CD4-positive, alpha-beta T cell treated with Interleukin-6 for 4 hours (primary cell): ENCODE data around the gene PIGZ.
A peak's percentile ranks its signal among the peaks of the same experiment; 100 is the strongest.
"Not testable (repeated sequence)": the region's sequence is repeated elsewhere in the genome, so short reads cannot be mapped to it uniquely, and the experiment has no call there.

Experiments used
- DNase-seq: peaks from one replicate; pipeline ENCODE4 v3.0.0-alpha.2; 2020; ENCODE audit warnings: mixed read lengths

The PIGZ gene

DNA sequence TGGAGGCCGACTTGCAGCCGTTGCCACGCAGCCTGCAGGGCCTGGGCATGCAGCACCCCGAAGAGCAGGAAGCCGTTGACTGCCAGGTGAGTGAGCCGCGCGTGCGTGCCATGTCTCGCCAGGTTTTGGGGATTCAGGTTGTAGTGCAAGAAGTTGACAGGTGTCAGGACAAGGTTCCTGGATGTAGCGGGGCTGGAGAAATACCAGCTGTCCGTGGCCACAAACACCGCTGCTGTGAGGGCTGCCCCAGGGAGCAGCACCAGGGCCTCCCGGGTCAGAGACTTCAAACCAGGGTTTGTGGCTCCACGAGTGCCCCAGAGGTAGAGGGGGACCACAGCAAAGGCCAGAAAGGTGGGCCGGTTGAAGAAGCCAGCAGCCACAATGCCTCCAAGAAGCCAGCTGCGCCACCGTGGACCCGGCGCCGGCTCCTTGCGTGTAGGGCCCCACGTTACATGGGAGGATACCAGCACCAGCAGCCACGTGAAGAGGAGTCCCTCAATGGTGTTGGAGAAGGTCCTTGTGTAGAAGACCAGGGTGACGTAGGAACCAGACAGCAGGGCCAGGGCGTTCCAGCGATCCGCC is 20.7 kb downstream of the PIGZ start:
- no peak for DNase-seq

DNA sequence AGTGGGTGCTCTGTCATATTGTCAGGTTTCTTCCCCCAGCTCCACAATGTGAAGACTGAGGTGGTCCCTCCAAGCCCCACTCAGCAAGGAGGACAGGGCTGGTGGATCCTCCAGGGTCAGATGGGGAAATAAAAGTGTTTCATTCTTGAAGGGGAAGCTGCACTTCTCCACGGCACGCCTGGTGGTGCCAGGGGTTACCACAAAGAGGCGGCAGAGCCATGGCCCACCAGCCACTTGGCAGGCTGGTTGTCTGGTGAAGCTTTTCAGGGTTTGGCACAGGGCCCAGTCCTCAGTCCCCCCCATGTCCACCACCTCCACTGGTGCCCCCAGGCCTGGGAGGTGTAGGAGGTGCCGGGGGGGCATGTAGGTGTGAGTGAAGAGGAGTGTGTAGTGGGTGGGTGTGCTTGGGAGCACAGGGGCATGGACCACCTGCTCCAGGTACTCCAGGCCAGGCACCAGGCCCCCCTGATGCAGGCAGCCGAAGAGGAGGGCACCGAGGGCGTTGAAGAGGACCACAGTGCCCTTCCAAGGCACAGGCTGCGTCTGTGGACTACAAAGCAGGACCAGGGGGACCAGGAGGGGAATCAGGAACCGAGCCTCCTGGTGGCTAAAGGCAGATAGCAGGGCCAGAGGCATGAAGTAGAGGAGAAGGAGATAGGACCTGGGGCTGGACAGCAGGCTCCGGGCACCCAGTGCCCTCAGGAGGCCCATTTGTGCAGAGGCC is 21.3 kb downstream of the PIGZ start:
- DNase-seq: no peak

DNA sequence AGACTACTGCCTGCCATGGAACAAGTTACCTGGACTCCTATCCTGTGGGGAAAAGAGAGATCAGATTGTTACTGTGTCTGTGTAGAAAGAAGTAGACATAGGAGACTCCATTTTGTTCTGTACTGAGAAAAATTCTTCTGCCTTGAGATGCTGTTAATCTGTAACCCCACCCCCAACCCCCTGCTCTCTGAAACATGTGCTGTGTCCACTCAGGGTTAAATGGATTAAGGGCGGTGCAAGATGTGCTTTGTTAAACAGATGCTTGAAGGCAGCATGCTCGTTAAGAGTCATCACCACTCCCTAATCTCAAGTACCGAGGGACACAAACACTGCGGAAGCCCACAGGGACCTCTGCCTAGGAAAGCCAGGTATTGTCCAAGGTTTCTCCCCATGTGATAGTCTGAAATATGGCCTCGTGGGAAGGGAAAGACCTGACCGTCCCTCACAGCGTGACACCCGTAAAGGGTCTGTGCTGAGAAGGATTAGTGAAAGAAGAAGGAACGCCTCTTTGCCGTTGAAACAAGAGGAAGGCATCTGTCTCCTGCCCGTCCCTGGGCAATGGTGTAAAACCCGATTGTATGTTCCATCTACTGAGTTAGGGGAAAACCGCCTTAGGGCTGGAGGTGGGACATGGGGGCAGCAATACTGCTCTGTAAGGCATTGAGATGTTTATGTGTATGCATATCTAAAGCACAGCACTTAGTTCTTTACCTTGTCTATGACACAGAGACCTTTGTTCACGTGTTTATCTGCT is 24.4 kb downstream of the PIGZ start:
- not testable (repeated sequence) for DNase-seq

DNA sequence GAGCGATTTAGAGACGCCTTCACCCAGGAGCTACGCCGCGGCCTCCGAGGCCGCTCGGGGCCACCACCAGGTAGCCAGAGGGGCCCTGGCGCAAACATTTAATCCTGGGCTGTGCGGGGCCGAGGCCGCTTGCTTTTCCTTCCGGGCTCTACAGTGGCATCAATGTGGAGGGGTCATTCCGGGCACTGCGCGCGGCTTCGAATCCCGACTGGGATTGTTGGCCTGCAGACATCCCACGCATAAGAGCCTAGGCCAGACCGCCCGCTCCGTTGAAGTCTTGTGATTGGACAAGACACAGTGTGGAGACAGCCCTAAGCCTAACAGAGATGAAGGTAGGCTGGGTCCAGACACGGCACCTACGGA is 25.7 kb downstream of the PIGZ start:
- no peak for DNase-seq

DNA sequence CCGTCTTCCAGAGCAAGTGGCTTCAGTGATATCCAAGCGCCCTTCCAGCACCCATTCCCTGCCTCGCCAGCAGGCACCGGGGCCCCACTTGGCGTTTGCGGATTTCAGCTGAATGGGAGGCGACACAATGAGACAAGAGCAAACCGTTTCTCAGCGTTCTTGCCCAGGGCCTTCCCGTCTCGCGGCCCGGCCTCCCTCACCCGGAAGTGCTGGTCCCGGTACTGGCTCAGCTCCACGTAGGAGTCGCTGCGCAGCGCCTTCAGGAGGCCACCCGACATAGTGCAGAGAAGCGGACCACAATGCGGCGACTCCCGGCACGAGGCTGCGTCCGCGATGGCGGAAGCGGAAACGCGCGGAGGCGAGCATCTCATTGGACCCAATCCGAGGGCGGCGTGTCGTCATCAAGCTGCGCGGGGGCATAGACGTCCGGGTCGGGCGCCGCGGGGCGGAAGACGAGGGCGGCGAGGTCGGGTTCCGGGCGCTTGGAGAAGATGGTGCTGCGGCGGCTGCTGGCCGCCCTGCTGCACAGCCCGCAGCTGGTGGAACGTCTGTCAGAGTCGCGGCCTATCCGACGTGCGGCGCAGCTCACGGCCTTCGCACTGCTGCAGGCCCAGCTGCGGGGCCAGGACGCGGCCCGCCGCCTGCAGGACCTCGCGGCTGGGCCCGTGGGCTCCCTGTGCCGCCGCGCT is 26.3 kb downstream of the PIGZ start, which contains the start of gene NCBP2:
Gene NCBP2 (minus strand): TSS at position 303 of the 689 bp plus-strand sequence. CDS start 25 bp downstream, at position 278.
- peak; percentile 99 for DNase-seq

DNA sequence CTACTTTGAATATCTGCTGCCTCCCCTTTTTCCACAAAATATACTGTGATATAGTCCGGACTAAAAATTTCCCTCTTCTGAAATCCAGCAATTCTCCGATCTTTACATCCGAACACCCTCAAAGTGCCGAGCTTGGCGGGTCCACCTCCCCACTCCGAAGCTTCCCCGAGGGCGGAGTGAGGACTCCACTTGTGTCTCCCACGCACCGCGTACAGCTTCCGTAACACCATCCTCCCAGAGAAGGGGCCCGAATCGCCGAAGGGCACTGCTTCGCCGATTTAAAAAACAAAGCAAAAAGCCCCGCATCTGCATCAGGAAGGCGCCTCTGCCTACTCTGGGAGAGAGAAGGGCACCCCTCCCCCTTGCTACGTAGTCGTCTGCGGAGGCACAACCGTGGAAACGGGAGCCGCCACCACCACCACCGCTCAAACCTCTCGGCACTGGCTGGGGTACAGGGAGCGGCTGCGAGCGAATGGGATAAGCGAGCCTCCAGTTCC is 26.9 kb downstream of the PIGZ start:
- peak; percentile 64 for DNase-seq

DNA sequence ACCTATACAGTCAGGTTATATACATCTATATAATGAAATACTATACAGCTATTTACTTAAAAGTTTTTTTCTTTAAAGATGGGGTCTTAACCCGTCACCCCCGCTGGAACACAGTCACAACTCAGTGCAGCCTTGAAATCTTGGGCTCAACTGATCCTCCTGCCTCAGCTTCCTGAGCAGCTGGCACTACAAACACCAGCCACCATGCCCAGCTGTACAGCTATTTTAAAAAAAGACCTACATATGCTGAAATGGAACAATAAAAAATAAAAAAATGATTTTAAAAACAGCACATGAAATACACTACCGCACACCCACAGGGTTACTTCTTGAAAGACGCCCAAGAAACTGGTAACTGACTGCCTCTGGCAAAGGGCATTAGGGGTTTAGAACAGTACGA is 30.1 kb downstream of the PIGZ start:
- no peak for DNase-seq

DNA sequence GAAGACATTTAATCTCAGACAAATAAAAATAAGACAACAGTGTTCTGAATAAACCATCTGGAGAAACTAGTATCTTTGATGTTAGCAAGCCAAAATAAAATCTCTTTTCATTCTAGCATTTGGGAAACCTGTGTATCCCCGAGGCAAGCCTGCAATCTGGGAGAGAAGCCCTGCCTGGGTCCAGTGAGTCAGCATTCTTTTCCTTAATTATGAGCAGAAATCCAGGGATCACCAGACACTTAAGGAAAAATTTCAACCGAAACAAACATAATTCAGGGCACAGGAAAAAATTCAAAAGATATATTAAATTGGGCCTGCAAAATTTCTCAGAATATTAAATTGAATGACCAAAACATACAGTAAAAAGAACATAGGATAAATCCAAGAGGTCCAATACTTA is 30.5 kb downstream of the PIGZ start:
- DNase-seq: no peak

DNA sequence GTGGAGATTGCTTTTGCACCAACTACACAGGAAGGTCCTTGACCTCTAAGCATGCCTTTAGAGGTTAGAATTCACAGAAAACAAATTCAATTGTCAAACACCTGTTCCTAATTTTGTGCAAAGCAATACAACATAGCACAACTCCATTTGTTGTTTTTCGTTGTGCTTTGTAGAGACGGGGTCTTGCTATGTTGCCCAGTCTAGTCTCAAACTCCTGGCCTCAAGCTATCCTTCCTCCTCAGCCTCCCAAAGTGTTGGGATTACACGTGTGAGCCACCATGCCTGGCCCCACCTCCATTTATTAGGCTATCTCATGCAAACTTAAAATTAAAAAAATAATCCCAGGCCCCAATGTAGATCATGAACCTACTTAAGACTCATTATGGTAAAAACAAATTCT is 32.3 kb downstream of the PIGZ start:
- no peak for DNase-seq

DNA sequence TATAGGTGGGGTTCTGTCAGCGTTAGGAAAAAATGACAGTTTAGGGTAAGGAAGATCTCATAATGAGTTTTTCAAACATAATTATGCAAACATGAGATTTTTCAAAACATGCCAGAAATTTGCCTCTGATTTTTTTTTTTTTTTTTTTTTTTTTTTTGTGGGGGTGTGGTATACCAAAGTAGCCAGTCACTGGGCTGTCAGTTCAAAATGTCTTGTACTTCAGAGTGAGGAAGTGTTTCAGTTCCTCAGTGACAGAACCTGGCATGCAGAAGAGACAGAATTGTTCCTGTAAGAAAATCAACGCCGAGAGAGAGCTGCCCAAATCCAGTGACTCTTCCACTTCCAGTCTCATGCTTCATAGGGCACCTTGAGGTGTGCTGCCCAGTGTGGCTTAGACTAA is 36.0 kb downstream of the PIGZ start:
- DNase-seq: no peak

DNA sequence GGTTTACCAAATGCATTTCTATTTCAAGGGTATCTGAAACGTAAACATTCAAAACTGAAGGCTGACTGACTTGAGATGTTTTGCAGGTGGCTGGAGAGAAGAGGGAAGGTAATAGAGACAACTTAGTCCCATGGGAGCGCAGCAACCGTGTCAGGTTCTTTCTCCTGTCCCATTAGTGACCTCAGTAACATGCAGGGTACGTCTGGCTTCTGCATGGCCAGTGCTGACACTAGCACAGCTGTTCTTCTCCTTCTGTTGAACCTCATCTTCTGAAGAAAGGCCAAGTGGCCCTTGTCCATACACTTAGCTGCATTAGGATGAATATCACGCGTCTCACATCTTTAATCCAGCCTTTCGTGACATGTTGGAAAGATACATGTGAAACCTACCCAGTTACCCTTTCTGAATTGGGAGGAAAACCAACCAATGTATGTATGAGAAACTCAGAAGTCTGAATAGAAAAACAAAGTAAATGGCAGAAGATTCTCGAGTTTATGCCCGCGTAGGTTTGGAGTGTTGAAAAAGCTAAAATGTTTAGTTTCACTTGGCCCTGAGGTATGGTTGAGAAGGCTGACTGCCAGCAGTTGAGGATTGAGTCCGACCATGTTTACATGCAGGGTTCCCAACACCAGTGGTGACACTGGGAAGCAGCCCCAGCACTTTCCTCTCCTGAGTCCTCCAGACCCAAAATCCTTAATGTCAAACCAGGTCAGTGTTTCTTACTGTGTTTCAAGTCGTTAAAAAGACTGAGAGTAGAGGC is 36.6 kb downstream of the PIGZ start:
- DNase-seq: no peak

DNA sequence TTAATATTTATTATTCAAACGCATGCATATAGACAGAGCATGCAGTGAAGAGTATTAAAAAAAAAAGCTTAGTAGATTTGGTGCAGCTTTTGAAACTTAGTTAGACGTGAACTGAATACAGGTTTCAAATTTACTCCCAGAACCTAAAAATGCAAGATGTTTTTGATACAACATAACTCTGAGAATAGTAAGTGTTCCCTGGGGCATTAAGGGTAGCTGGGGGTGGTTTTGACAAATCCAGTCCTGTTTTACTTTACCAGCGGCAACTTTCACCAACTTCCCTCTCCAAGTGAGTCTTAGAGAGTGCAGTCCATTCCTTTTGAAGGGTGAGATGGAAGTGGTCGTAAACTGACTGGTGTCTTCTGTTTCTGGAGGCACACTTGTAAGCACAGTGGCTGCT is 37.5 kb downstream of the PIGZ start:
- no peak for DNase-seq

DNA sequence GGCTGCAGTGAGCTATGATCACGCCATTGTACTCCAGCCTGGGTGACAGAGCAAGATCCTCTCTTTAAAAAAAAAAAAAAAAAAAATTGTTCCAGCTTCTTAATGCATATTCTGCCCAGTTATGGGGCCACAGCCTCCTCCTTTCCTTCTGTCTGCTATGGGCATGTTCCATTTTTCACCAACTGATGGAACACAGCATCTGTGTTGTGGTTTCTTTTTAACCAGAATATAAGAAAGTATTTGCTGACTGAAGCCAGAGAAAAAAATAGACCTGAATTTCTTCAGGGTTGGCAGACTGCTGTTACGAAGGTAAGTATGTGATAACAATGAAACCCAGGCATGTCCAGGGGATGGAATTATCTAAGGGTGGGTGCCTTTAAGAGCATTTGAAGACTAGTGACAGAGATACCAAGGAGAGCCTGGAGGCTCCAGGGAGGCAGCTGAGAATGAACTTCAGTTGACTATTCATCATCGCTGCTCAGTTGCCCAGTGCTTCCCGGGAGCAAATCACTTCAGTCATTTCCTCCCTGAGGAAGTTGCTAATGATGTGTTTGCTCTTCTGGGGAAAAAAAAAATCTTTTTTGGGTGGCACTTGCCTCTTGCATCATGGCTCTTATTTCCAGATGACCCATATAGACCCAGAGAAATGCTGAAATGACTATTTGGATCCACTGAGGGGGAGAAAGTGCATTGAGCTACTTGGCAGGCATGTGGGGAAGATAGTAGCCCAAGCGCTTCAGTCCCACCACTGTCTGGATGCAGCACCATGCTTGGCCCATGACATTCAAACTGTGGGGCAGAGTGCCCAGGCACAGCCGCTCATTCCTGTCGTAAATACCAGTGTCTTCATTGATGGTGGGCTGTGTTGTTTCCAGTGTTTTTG is 40.8 kb downstream of the PIGZ start:
- DNase-seq: no peak

DNA sequence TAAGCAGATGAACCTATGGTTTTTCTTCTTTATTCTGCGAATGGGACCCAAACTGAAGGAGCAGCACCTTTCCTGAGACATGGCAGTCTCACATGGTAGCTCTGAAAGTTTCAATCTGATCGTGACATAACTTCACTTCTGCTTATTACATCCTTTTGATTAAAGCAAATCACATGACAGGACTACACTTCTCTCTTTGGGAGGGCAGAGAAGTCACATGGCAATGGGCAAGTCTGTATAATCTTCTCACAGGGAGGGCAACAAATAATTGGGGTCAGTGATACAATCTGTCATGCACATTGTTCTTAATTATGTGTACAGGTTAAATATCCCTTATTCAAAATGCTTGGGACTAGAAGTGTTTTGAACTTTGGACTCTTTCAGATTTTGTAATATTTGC is 47.9 kb downstream of the PIGZ start:
- no peak for DNase-seq

DNA sequence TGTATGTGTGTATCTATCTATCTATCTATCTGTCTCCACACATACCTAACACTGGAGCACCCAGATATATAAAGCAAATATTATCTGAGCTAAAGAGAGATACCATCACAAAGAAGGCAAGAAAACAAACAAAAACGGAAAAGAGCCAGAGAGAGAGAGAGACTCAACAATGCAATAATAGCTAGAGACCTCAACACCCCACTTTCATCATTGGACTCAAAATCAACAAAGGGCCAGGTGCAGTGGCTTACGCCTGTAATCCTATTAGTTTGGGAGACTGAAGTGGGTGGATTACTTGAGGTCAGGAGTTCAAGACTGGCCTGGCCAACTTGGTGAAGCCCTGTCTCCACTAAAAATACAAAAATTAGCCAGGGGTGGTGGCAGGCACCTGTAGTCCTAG is 49.7 kb downstream of the PIGZ start:
- no peak for DNase-seq

DNA sequence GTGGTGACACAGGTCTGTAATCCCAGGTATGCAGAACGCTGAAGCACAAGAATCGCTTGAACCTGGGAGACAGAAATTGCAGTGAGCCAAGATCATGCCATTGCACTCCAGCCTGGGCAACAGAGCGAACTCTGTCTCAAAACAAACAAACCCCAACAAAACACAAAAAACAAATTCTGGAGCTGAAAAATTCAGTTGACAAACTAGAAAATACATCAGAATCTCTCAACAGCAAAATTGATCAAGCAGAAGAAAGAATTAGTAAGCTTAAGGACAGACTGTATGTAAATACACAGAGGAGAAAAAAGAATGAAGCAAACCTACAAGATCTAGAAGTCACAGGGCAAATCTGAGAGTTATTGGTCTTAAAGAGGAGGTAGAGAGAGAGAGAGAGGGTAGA is 51.6 kb downstream of the PIGZ start:
- no peak for DNase-seq

DNA sequence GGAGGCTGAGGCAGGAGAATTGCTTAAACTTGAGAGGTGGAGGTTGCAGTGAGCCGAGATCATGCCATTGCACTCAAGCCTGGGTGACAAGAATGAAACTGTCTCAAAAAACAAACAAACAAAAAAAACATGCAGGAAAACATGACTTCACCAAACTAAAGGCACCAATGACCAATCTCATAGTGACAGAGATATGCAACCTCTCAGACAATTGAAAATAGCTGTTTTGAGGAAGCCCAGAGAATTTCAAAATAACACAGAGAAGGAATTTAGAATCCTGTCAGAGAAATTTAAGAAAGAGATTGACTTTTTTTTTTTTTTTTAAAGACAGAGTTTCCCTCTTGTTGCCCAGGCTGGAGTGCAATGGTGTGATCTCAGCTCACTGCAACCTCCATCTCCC is 52.4 kb downstream of the PIGZ start:
- DNase-seq: no peak

DNA sequence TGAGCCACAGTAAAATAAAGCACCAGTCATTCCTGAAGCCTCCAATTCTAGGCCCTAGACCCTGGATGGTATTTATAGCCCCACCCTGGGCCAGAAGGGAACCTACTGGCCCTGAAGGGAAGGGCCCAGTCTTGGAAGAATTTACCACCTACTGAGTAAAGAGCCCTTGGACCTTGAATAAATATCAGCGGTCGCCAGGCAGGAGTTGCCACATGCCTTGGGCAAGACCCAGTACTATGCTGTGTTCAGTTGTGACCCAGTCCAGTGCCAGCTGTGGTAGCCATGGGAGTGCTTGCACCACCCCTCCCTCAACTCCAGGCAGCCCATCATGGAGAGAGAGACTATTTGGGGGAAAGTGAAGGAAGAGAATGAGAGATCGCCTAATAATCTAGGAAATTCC is 53.3 kb downstream of the PIGZ start:
- DNase-seq: no peak

DNA sequence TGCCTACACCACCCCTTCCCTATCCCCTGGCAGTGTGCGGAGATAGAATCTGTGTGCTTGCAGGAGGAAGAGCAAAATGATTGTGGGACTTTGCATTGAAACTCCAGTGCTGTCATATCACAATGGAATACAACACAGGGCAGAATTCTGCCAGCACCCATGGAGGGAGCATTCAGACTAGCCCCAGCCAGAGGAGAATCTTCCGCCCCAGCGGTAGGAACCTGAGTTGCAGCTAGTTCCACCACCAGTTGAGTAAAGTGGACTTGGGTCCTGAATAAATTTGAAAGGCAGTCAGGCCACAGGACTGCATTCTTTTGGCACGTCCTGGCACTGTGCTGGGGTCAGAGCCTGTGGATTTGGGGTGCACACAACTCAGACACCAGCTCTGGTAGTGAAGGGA is 53.8 kb downstream of the PIGZ start:
- DNase-seq: no peak

DNA sequence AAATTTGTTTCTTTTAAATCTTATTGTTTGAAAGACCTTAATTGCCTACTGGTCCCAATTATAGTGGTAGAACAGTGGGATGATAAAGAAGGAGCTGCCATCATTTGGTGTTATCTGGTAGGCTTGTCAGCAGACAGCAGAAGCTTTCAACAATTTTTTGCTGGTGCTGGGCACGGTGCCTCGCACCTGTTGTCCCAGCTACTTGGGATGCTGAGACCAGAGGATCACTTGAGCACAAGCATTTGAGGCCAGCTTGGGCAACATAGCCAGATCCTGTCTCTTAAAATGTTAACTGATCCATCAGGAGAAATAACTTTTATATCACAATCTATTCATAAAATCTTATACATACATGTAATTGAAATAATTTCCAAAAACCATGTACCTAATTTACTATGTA is 64.9 kb downstream of the PIGZ start:
- no peak for DNase-seq

DNA sequence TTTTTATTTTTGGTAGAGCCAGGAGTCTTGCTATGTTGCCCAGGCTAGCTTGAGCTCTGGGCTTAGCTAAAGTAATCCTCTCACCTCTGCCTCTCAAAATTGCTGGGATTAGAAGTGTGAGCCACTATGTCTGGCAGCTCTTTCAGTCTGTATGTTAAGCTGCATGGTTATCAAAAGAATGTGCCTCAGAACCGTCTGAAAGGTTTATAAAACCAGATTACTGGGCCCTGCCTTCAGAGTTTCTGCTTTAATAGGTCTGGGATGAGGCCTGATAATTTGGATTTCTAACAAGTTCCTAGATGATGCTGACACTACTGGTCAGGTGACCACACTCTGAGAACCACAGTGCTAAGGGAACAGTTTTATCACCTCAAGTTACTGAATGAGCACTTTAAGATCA is 66.3 kb downstream of the PIGZ start:
- DNase-seq: no peak

DNA sequence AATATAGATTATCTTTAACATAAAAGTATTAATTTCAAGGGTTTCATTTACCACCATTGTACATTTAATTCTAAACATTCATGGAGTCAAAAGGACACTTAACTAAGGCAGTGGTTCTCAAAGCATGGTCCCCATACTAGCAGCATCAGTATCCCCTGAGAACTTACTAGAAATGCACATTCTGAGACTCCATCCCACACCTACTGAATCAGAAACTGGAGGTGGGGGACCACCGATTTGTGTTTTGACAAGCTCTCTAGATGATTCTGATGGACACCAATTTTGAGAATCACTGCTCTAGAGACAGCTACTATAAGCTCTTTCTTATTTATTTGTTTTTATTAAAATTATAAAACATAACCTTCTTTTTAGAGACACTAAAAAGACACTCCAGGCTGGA is 66.9 kb downstream of the PIGZ start:
- no peak for DNase-seq
